HepG2 (cell line): ENCODE data around the gene LRRC8D. TPM values are rescaled to one million over a fixed set of nuclear protein-coding genes. Genes with fewer than 3 reads are reported as not detected.

Experiments
- BCL6 ChIP-seq: IDR thresholded peaks from 2 replicates; pipeline ENCODE4 v1.6.1; 2016; ENCODE audit warnings: missing genetic modification reagents, missing compliant biosample characterization
- EZH2 ChIP-seq: conservative IDR thresholded peaks from 2 replicates; pipeline ENCODE4 v1.6.1; 2012; ENCODE audit warnings: mild to moderate bottlenecking, low read depth, low read length, moderate library complexity
- FLYWCH1 ChIP-seq: sonication (generic); formaldehyde crosslinking; IDR thresholded peaks from 2 replicates; pipeline ENCODE4 v1.8.1; 2023; ENCODE audit warnings: mild to moderate bottlenecking, missing genetic modification reagents
- FOXA1 ChIP-seq, 2 experiments: fragments of 450-650 bp in 1 of 2; sonication (generic) in 1 of 2; formaldehyde crosslinking in 1 of 2; IDR thresholded peaks; 2 replicates each; pipeline versions ENCODE4 v1.4.0 to v1.6.1; 2016 to 2020; ENCODE audit warnings: missing genetic modification reagents in 1 of 2
- FOXP1 ChIP-seq, 2 experiments: fragments of 450-650 bp in 1 of 2; IDR thresholded peaks; 2 replicates each; pipeline ENCODE4 v1.6.1; 2017 to 2018; ENCODE audit warnings: antibody characterized with exemption in 1 of 2
- GATA4 ChIP-seq: sonication (generic); IDR thresholded peaks from 2 replicates; pipeline ENCODE4 v1.6.1; 2016; ENCODE audit warnings: antibody characterized with exemption, low read depth, borderline replicate concordance
- HIC2 ChIP-seq: sonication (generic); formaldehyde crosslinking; IDR thresholded peaks from 2 replicates; pipeline ENCODE4 v1.9.0; 2022; ENCODE audit warnings: low read depth, missing genetic modification reagents
- HMG20A ChIP-seq: IDR thresholded peaks from 2 replicates; pipeline ENCODE4 v1.6.1; 2016; ENCODE audit warnings: borderline replicate concordance
- NFE2L2 ChIP-seq: fragments of 150-350 bp; IDR thresholded peaks from 2 replicates; pipeline ENCODE4 v1.6.1; 2014; ENCODE audit warnings: low read length
- POLR2G ChIP-seq: fragments of 200-400 bp; formaldehyde crosslinking; IDR thresholded peaks from 2 replicates; pipeline ENCODE4 v1.6.1; 2018; ENCODE audit warnings: mild to moderate bottlenecking, low read depth, low read length, moderate library complexity
- SRSF1 ChIP-seq: fragments of 200-400 bp; formaldehyde crosslinking; optimal IDR thresholded peaks from 2 replicates; pipeline ENCODE3; 2017; ENCODE audit warnings: mild to moderate bottlenecking, low read depth, low read length, moderate library complexity
- TP53 ChIP-seq: sonication (generic); formaldehyde crosslinking; conservative IDR thresholded peaks from 2 replicates; pipeline ENCODE4 v1.4.0; 2020; ENCODE audit warnings: missing genetic modification reagents
- ZNF33A ChIP-seq: sonication (generic); formaldehyde crosslinking; IDR thresholded peaks from 2 replicates; pipeline ENCODE4 v1.5.1; 2020; ENCODE audit warnings: missing genetic modification reagents, mild to moderate bottlenecking, moderate library complexity, borderline replicate concordance
- ZNF33B ChIP-seq: sonication (generic); formaldehyde crosslinking; IDR thresholded peaks from 2 replicates; pipeline ENCODE4 v1.5.1; 2020; ENCODE audit warnings: mild to moderate bottlenecking, missing genetic modification reagents
- ZNF513 ChIP-seq: sonication (generic); formaldehyde crosslinking; conservative IDR thresholded peaks from 2 replicates; pipeline ENCODE4 v1.5.0; 2020; ENCODE audit warnings: missing genetic modification reagents
- ZNF580 ChIP-seq: IDR thresholded peaks from 2 replicates; pipeline ENCODE4 v1.6.1; 2016; ENCODE audit warnings: low read depth, borderline replicate concordance
- ZNF589 ChIP-seq: sonication (generic); formaldehyde crosslinking; conservative IDR thresholded peaks from 2 replicates; pipeline ENCODE4 v1.8.0; 2022; ENCODE audit warnings: mild to moderate bottlenecking, moderate library complexity, missing genetic modification reagents
- ZNF775 ChIP-seq: sonication (generic); formaldehyde crosslinking; IDR thresholded peaks from 2 replicates; pipeline ENCODE4 v1.4.0; 2020; ENCODE audit warnings: missing genetic modification reagents, mild to moderate bottlenecking, moderate library complexity, borderline replicate concordance
- ZNF776 ChIP-seq: sonication (generic); formaldehyde crosslinking; IDR thresholded peaks from 2 replicates; pipeline ENCODE4 v1.4.0; 2020; ENCODE audit warnings: mild to moderate bottlenecking, missing genetic modification reagents
- ZSCAN22 ChIP-seq: sonication (generic); formaldehyde crosslinking; IDR thresholded peaks from 2 replicates; pipeline ENCODE4 v1.4.0; 2020; ENCODE audit warnings: mild to moderate bottlenecking, missing genetic modification reagents
- polyA plus RNA-seq, 8 experiments: library from polyadenylated mRNA; depleted of rRNA in 3 of 8; stranded (reverse) in 7 of 8; unstranded in 1 of 8; fragments of >200 nt; fragmentation: Illumina TruSeq in 4 of 8; extraction: Trizol in 4 of 8; gene quantifications; 2 replicates each; pipeline versions ENCODE4 v1.2.1 to v1.2.3, GENCODE V29; 2011 to 2016; ENCODE audit warnings: low read depth in 4 of 8, missing spikeins in 1 of 8, mixed read lengths in 1 of 8; ENCODE audit not compliant: insufficient read depth in 1 of 8
- total RNA-seq, 5 experiments: library from RNA; depleted of rRNA; stranded (reverse); fragments of >200 nt; fragmentation: Illumina TruSeq; extraction: Trizol; gene quantifications; 2 replicates each; pipeline ENCODE4 v1.2.3, GENCODE V29; 2016; ENCODE audit warnings: low read depth in 1 of 5
- TF ChIP-seq, protein P1 (sequence below): sonication (generic); formaldehyde crosslinking; IDR thresholded peaks from 2 replicates; pipeline ENCODE4 v1.9.0; 2021; ENCODE audit warnings: missing genetic modification reagents, mild to moderate bottlenecking, borderline replicate concordance
- TF ChIP-seq, protein P2 (sequence below): IDR thresholded peaks from 2 replicates; pipeline ENCODE4 v1.6.1; 2018; ENCODE audit warnings: missing genetic modification reagents
- TF ChIP-seq, protein P3 (sequence below): sonication (generic); formaldehyde crosslinking; IDR thresholded peaks from 2 replicates; pipeline ENCODE4 v1.5.0; 2020; ENCODE audit warnings: missing genetic modification reagents

The LRRC8D gene
- total and polyA plus RNA-seq, 2 of the 13 experiments (the other 11 are each of a cell fraction or from before 2014, with no cell fraction given): 29.9 to 45.5 TPM

DNA sequence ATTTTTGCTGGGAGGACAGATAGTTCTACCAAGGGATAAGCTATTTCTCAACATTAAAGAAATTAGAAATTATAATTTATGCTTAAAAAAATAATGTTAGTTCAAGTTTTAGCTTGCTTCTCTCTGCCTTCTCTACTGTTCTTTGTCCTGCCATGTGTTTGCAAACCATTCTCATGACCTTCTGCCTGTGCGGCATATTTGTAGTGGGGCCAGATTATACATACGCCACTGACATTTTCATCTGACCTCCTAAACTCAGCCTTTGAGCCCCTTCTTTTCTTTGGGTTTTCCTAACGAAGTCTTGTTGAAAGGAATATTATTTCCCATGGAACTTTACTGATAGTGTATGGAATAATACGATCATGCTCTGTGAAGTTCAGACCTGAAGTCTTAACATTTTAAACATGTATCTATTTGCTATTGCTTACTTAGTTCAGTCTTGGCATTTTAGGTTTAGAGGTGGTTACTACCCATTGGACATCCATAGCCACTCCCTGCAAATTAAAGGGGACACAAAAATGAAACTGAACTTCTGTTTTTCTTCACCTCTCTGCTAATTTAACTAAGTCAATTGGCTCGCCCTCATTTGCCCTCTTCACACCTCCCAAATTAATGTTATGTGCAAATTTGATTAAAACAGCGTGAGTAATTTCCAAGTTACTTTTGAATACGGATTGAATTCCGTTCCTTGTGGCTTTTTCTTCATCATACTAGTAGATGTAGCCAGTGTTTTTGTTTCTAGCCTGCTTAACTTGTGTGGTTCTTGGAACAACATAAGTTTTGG, 15.6 kb downstream of the LRRC8D start (continued):
- peak; percentile 62; the same call in 1 of the 2 replicates for TF ChIP-seq HMG20A
- TF ChIP-seq POLR2G: peak; percentile 48; the same call in 1 of the 2 replicates
- no peak for TF ChIP-seq HIC2 (CRISPR knock-in tag)
- TF ChIP-seq ZNF775 (CRISPR knock-in tag): peak; percentile 50; the same call in 1 of the 2 replicates
- no peak for TF ChIP-seq ZNF589 (CRISPR knock-in tag)
- TF ChIP-seq, protein P1, sequence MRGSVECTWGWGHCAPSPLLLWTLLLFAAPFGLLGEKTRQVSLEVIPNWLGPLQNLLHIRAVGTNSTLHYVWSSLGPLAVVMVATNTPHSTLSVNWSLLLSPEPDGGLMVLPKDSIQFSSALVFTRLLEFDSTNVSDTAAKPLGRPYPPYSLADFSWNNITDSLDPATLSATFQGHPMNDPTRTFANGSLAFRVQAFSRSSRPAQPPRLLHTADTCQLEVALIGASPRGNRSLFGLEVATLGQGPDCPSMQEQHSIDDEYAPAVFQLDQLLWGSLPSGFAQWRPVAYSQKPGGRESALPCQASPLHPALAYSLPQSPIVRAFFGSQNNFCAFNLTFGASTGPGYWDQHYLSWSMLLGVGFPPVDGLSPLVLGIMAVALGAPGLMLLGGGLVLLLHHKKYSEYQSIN (CRISPR knock-in tag): no peak
- peak; percentile 74; the same call in 1 of the 2 replicates for TF ChIP-seq ZNF33A (CRISPR knock-in tag)
- TF ChIP-seq, protein P2, sequence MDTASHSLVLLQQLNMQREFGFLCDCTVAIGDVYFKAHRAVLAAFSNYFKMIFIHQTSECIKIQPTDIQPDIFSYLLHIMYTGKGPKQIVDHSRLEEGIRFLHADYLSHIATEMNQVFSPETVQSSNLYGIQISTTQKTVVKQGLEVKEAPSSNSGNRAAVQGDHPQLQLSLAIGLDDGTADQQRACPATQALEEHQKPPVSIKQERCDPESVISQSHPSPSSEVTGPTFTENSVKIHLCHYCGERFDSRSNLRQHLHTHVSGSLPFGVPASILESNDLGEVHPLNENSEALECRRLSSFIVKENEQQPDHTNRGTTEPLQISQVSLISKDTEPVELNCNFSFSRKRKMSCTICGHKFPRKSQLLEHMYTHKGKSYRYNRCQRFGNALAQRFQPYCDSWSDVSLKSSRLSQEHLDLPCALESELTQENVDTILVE: no peak
- no peak for TF ChIP-seq ZNF580 (CRISPR knock-in tag)
- TF ChIP-seq SRSF1: no peak
- no peak for TF ChIP-seq FOXA1 (IDR thresholded peaks at IDR 0.05)
- TF ChIP-seq FOXA1 (CRISPR knock-in tag; IDR thresholded peaks at IDR 0.05): peak; percentile 65
- no peak for TF ChIP-seq NFE2L2
- TF ChIP-seq FLYWCH1: no peak
- TF ChIP-seq GATA4: no peak
- no peak for TF ChIP-seq ZSCAN22 (CRISPR knock-in tag)
- TF ChIP-seq TP53 (CRISPR knock-in tag): no peak
- no peak for TF ChIP-seq ZNF776 (CRISPR knock-in tag)
- peak; percentile 72 for TF ChIP-seq BCL6
- TF ChIP-seq FOXP1 (IDR thresholded peaks at IDR 0.05): no peak
- peak; percentile 43; the same call in 1 of the 2 replicates for TF ChIP-seq FOXP1 (CRISPR knock-in tag; IDR thresholded peaks at IDR 0.05)
- TF ChIP-seq ZNF33B: no peak
- no peak for TF ChIP-seq EZH2
- TF ChIP-seq, protein P3, sequence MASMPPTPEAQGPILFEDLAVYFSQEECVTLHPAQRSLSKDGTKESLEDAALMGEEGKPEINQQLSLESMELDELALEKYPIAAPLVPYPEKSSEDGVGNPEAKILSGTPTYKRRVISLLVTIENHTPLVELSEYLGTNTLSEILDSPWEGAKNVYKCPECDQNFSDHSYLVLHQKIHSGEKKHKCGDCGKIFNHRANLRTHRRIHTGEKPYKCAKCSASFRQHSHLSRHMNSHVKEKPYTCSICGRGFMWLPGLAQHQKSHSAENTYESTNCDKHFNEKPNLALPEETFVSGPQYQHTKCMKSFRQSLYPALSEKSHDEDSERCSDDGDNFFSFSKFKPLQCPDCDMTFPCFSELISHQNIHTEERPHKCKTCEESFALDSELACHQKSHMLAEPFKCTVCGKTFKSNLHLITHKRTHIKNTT (CRISPR knock-in tag): no peak
- TF ChIP-seq ZNF513: no peak
